Osteocyte (in vitro differentiated cells): Measurements from ENCODE around the gene SPRR2B. TPM values are rescaled to one million over a fixed set of nuclear protein-coding genes. Genes with fewer than 3 reads are reported as not detected.

Experiments used
- DNase-seq: peaks from one replicate; pipeline ENCODE4 v3.0.0; 2021; ENCODE audit warnings: mixed read lengths; ENCODE audit not compliant: unreplicated experiment; ENCODE audit errors: extremely low spot score
- H3K27ac Mint-ChIP-seq: one replicate; pipeline ENCODE4 v1.8.0; 2021; ENCODE audit warnings: mild to moderate bottlenecking, mixed read lengths; ENCODE audit not compliant: unreplicated experiment
- H3K27me3 Mint-ChIP-seq: one replicate; pipeline ENCODE4 v1.8.0; 2021; ENCODE audit warnings: mixed read lengths; ENCODE audit not compliant: unreplicated experiment
- H3K36me3 Mint-ChIP-seq: one replicate; pipeline ENCODE4 v1.8.0; 2021; ENCODE audit warnings: mixed read lengths; ENCODE audit not compliant: unreplicated experiment
- H3K4me1 Mint-ChIP-seq: one replicate; pipeline ENCODE4 v1.8.0; 2021; ENCODE audit warnings: mixed read lengths; ENCODE audit not compliant: unreplicated experiment
- H3K4me3 Mint-ChIP-seq: one replicate; pipeline ENCODE4 v1.8.0; 2021; ENCODE audit warnings: mild to moderate bottlenecking, moderate library complexity, mixed read lengths; ENCODE audit not compliant: unreplicated experiment
- H3K9me3 Mint-ChIP-seq: one replicate; pipeline ENCODE4 v1.8.0; 2021; ENCODE audit warnings: mixed read lengths; ENCODE audit not compliant: unreplicated experiment
- total RNA-seq: library from RNA; stranded (reverse); gene quantifications from 2 replicates; pipeline ENCODE4 v1.2.1, GENCODE V29; 2021
- TF ChIP-seq, protein P1 (sequence below): fragments of 200-600 bp; sonication (generic); IDR thresholded peaks from 2 replicates; pipeline ENCODE4 v1.5.0; 2021; ENCODE audit warnings: antibody characterized with exemption, mild to moderate bottlenecking, moderate library complexity

Gene SPRR2B
- total RNA-seq, 1 donor from 2014 or later = not detected

GRCh38 chr1:153081736-153082135, 10.3 kb upstream of the SPRR2B start:
- no peaks in the 10 kb centered on the region for H3K27me3 Mint-ChIP-seq
- TF ChIP-seq, protein P1, sequence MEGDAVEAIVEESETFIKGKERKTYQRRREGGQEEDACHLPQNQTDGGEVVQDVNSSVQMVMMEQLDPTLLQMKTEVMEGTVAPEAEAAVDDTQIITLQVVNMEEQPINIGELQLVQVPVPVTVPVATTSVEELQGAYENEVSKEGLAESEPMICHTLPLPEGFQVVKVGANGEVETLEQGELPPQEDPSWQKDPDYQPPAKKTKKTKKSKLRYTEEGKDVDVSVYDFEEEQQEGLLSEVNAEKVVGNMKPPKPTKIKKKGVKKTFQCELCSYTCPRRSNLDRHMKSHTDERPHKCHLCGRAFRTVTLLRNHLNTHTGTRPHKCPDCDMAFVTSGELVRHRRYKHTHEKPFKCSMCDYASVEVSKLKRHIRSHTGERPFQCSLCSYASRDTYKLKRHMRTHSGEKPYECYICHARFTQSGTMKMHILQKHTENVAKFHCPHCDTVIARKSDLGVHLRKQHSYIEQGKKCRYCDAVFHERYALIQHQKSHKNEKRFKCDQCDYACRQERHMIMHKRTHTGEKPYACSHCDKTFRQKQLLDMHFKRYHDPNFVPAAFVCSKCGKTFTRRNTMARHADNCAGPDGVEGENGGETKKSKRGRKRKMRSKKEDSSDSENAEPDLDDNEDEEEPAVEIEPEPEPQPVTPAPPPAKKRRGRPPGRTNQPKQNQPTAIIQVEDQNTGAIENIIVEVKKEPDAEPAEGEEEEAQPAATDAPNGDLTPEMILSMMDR = no peak
- no peak overlapping the region for H3K4me3 Mint-ChIP-seq
- DNase-seq = no peak
- peaks cover 5% of the 10 kb centered on the region for H3K9me3 Mint-ChIP-seq
- H3K4me1 Mint-ChIP-seq = no peaks in the 10 kb centered on the region
- H3K27ac Mint-ChIP-seq = no peak overlapping the region
- H3K36me3 Mint-ChIP-seq = no peaks in the 10 kb centered on the region

GRCh38 chr1:153072806-153073726, 1.7 kb upstream of the SPRR2B start:
- H3K27ac Mint-ChIP-seq = no peak overlapping the region
- no peaks in the 10 kb centered on the region for H3K36me3 Mint-ChIP-seq
- H3K4me1 Mint-ChIP-seq = no peaks in the 10 kb centered on the region
- H3K4me3 Mint-ChIP-seq = no peak overlapping the region
- H3K27me3 Mint-ChIP-seq = no peaks in the 10 kb centered on the region
- TF ChIP-seq, protein P1 = no peak
- DNase-seq = no peak
- no peaks in the 10 kb centered on the region for H3K9me3 Mint-ChIP-seq

DNA sequence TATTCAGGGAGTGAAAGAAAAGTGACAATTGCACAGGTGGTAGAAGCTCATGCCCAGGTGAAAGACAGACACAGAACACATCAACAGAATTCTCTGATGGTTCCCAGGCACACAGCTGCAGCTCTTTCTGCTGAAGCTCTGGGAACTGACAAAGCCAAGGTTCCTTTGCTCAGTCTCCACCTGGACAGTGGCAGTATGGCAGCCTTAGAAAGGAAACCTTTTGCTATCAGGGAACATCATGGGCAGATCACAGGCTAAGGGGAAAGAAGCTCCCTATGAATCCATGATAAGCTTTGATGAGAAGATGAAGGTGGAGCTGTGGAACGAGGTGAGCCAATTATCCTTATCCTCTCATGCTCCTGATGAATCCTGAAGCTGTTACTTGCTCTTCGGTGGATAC, 1.2 kb downstream of the SPRR2B start:
- TF ChIP-seq, protein P1 = no peak
- H3K36me3 Mint-ChIP-seq = no peaks in the 10 kb centered on the region
- H3K27ac Mint-ChIP-seq = no peak overlapping the region
- no peaks in the 10 kb centered on the region for H3K9me3 Mint-ChIP-seq
- no peak for DNase-seq
- H3K4me3 Mint-ChIP-seq = no peak overlapping the region
- H3K27me3 Mint-ChIP-seq = peaks cover 4% of the 10 kb centered on the region
- H3K4me1 Mint-ChIP-seq = no peaks in the 10 kb centered on the region

- H3K27me3 Mint-ChIP-seq = no peaks in the 10 kb centered on the region
Observed at GRCh38 chr1:153058826-153059784, 12.3 kb downstream of the SPRR2B start.

More at GRCh38 chr1:153058826-153059784, 12.3 kb downstream of the SPRR2B start:
- H3K27ac Mint-ChIP-seq = no peak overlapping the region
- H3K4me1 Mint-ChIP-seq = no peaks in the 10 kb centered on the region
- no peaks in the 10 kb centered on the region for H3K36me3 Mint-ChIP-seq
- no peaks in the 10 kb centered on the region for H3K9me3 Mint-ChIP-seq
- DNase-seq = no peak
- no peak overlapping the region for H3K4me3 Mint-ChIP-seq
- TF ChIP-seq, protein P1 = no peak
